SK-N-MC (cell line): ENCODE measurements around the gene ARCN1.
A peak's percentile ranks its signal among the peaks of the same experiment; 100 is the strongest.

ENCODE experiments used
- DNase-seq: peaks from one replicate; pipeline ENCODE4 v3.0.0-alpha.2; 2011; ENCODE audit warnings: low read depth, low spot score
- H3K27ac ChIP-seq: fragments of 200-600 bp; sonication (generic); 2 replicates; pipeline ENCODE4 v1.5.1; 2016; ENCODE audit warnings: mixed run types
- H3K36me3 ChIP-seq: fragments of 200-600 bp; sonication (generic); 2 replicates; pipeline ENCODE4 v1.6.1; 2017; ENCODE audit warnings: antibody characterized with exemption, low read length, mixed read lengths; ENCODE audit not compliant: insufficient read depth
- H3K4me3 ChIP-seq: fragments of 200-600 bp; sonication (generic); 2 replicates; pipeline ENCODE4 v1.5.1; 2016
- H3K9ac ChIP-seq: fragments of 200-600 bp; sonication (generic); 2 replicates; pipeline ENCODE4 v1.8.0; 2017; ENCODE audit warnings: mixed run types, mixed read lengths; ENCODE audit not compliant: insufficient read length
- H3K9me3 ChIP-seq: fragments of 200-600 bp; sonication (generic); 2 replicates; pipeline ENCODE4 v1.6.1; 2017; ENCODE audit warnings: low read depth, mild to moderate bottlenecking, antibody characterized with exemption, low read length, moderate library complexity, mixed read lengths
- EZH2 ChIP-seq: fragments of 200-600 bp; sonication (generic); IDR thresholded peaks from one replicate; pipeline ENCODE4 v1.6.1; 2017; ENCODE audit warnings: antibody characterized with exemption
- FOXP2 ChIP-seq: optimal IDR thresholded peaks from 2 replicates; pipeline ENCODE3; 2011; ENCODE audit warnings: mild to moderate bottlenecking, moderate library complexity; ENCODE audit not compliant: insufficient read depth; ENCODE audit errors: extremely low read length, control extremely low read depth
- POLR2AphosphoS5 ChIP-seq: IDR thresholded peaks from 2 replicates; pipeline ENCODE4 v1.6.1; 2012; ENCODE audit warnings: mild to moderate bottlenecking, low read depth, low read length, borderline replicate concordance

ARCN1 gene

GRCh38 chr11:118621784-118622375 is 49.7 kb downstream of the ARCN1 start:
- 0 out of 2 replicates have a peak overlapping the region, but pooled peaks have one; percentile 22 for H3K27ac ChIP-seq
- H3K9ac ChIP-seq: peak overlapping the region; percentile 74
- no peak for DNase-seq
- no peaks in the 10 kb centered on the region for H3K9me3 ChIP-seq
- peaks cover 8% of the 10 kb centered on the region; the same call in 1 of the 2 replicates for H3K36me3 ChIP-seq
- no peak for TF ChIP-seq POLR2AphosphoS5
- H3K4me3 ChIP-seq: peak overlapping the region; percentile 93

GRCh38 chr11:118622376-118623268 is 50.4 kb downstream of the ARCN1 start:
- no peak for DNase-seq
- Histone ChIP-seq H3K9me3 (no peaks in the 10 kb centered on the region), H3K27ac (peak overlapping the region; percentile 37; the same call in 1 of the 2 replicates), H3K4me3 (peak overlapping the region; percentile 93), H3K36me3 (peaks cover 15% of the 10 kb centered on the region; the same call in 1 of the 2 replicates), H3K9ac (peak overlapping the region; percentile 74)
- TF ChIP-seq FOXP2 (no peak), POLR2AphosphoS5 (no peak), EZH2 (no peak)

GRCh38 chr11:118623269-118623655 is 51.1 kb downstream of the ARCN1 start:
- no peaks in the 10 kb centered on the region for H3K9me3 ChIP-seq
- H3K4me3 ChIP-seq: no peak overlapping the region
- peak overlapping the region; percentile 37; the same call in 1 of the 2 replicates for H3K27ac ChIP-seq
- no peak overlapping the region for H3K9ac ChIP-seq
- no peak for DNase-seq
- peaks cover 18% of the 10 kb centered on the region; the same call in 1 of the 2 replicates for H3K36me3 ChIP-seq
- TF ChIP-seq FOXP2: no peak
- TF ChIP-seq EZH2: no peak
- no peak for TF ChIP-seq POLR2AphosphoS5

GRCh38 chr11:118625036-118625690 is 53.0 kb downstream of the ARCN1 start:
- no peak for DNase-seq
- Histone ChIP-seq H3K9me3 (no peaks in the 10 kb centered on the region), H3K4me3 (no peak overlapping the region), H3K36me3 (peaks cover 18% of the 10 kb centered on the region; the same call in 1 of the 2 replicates), H3K9ac (no peak overlapping the region), H3K27ac (no peak overlapping the region)
- TF ChIP-seq EZH2 (no peak), FOXP2 (no peak), POLR2AphosphoS5 (no peak)

- no peak for DNase-seq
- Histone ChIP-seq H3K36me3 (peaks cover 18% of the 10 kb centered on the region; the same call in 1 of the 2 replicates), H3K9ac (no peak overlapping the region), H3K4me3 (no peak overlapping the region), H3K9me3 (no peaks in the 10 kb centered on the region), H3K27ac (no peak overlapping the region)
- TF ChIP-seq POLR2AphosphoS5: no peak
- TF ChIP-seq EZH2: no peak
- no peak for TF ChIP-seq FOXP2
These were observed 53.8 kb downstream of the ARCN1 start for GRCh38 chr11:118625976-118626375.

- no peak overlapping the region for H3K9ac ChIP-seq
- H3K27ac ChIP-seq: no peak overlapping the region
- no peak overlapping the region for H3K4me3 ChIP-seq
- TF ChIP-seq FOXP2: no peak
- TF ChIP-seq POLR2AphosphoS5: no peak
- TF ChIP-seq EZH2: no peak
- DNase-seq: no peak
- H3K9me3 ChIP-seq: no peaks in the 10 kb centered on the region
- H3K36me3 ChIP-seq: peaks cover 18% of the 10 kb centered on the region; the same call in 1 of the 2 replicates
These were observed 55.4 kb downstream of the ARCN1 start for GRCh38 chr11:118627566-118627965.

GRCh38 chr11:118628031-118628430 is 55.8 kb downstream of the ARCN1 start:
- no peak for DNase-seq
- Histone ChIP-seq H3K9ac (no peak overlapping the region), H3K9me3 (no peaks in the 10 kb centered on the region), H3K27ac (no peak overlapping the region), H3K4me3 (no peak overlapping the region), H3K36me3 (peaks cover 18% of the 10 kb centered on the region; the same call in 1 of the 2 replicates)
- TF ChIP-seq EZH2: no peak
- TF ChIP-seq FOXP2: no peak
- no peak for TF ChIP-seq POLR2AphosphoS5

- TF ChIP-seq POLR2AphosphoS5 (no peak), EZH2 (no peak), FOXP2 (no peak)
- Histone ChIP-seq H3K27ac (no peak overlapping the region), H3K4me3 (no peak overlapping the region), H3K9me3 (no peaks in the 10 kb centered on the region), H3K9ac (no peak overlapping the region), H3K36me3 (peaks cover 18% of the 10 kb centered on the region; the same call in 1 of the 2 replicates)
- no peak for DNase-seq
These were observed 56.2 kb downstream of the ARCN1 start for GRCh38 chr11:118628432-118628831.
